ENCODE results near the gene RPL38. TPM values are rescaled to one million over a fixed set of nuclear protein-coding genes. Genes with fewer than 3 reads are reported as not detected.

Gene RPL38
- polyA plus RNA-seq, 1 experiment = 1,841 TPM

DNA sequence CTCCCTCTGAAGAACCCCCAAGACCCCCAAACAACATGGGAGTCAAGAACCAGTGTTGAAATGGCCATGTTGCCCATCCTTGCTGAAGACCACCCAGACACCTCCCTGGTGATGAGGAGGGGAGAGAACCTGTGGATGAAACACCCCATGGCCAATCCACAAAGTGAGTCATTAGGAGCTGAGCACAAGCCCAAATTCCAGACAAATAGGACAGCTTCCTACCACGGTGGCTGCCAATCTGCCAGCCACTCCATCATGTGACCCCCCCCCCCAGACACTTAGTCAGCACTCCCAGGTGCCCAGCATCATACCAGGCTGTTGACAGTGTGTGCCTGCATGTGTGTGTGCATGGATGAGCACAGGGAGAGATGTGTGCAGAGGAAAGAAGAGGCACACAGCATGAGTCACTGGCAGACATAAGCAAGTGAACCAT is 26.4 kb upstream of the RPL38 start:
- ChIA-PET CTCF (interaction anchor here (0.6 to 3.1 kb wide), 5 partner anchors 21 to 1450 kb away, joined by 3 to 27 read pairs (median 4); no protein-coding TSS in a partner anchor), POLR2A (no interaction called here)
- Histone ChIP-seq H3K4me3 (ENCODE audit: low read depth, low read length) (no peak overlapping the region), H3K27me3 (ENCODE audit: control insufficient read depth, insufficient read depth, low read length) (no peaks in the 10 kb centered on the region; the same call in 1 of the 2 replicates), H3K36me3 (ENCODE audit: control insufficient read depth, insufficient read depth, low read length) (no peaks in the 10 kb centered on the region)
- TF ChIP-seq, protein P1, sequence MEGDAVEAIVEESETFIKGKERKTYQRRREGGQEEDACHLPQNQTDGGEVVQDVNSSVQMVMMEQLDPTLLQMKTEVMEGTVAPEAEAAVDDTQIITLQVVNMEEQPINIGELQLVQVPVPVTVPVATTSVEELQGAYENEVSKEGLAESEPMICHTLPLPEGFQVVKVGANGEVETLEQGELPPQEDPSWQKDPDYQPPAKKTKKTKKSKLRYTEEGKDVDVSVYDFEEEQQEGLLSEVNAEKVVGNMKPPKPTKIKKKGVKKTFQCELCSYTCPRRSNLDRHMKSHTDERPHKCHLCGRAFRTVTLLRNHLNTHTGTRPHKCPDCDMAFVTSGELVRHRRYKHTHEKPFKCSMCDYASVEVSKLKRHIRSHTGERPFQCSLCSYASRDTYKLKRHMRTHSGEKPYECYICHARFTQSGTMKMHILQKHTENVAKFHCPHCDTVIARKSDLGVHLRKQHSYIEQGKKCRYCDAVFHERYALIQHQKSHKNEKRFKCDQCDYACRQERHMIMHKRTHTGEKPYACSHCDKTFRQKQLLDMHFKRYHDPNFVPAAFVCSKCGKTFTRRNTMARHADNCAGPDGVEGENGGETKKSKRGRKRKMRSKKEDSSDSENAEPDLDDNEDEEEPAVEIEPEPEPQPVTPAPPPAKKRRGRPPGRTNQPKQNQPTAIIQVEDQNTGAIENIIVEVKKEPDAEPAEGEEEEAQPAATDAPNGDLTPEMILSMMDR (IDR thresholded peaks at IDR 0.05; ENCODE audit: insufficient read depth, low read depth, low read length) = no peak
- no peak for DNase-seq (ENCODE audit: low read depth)

DNA sequence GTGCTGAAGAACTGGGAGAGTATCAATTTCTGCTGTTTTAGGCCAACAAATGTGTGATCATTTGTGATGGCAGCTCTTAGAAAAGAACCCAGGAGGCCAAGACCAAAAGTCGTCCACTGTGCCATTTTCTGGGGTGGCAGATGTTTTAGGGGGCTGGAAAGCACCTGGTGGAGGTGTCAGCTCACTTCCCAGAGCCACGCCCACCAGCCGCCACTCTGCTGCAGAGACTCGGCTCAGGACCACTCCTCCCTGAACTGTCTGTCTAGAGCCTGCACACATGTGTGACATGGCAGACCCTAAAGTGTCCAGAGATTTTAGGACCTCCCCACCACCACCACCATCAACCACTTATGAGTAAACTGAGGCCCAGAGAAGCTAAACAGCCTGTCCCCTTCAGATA is 23.9 kb upstream of the RPL38 start:
- no peaks in the 10 kb centered on the region for H3K36me3 ChIP-seq (ENCODE audit: control insufficient read depth, insufficient read depth, low read length)
- ChIA-PET CTCF (interaction anchor here (1.6 to 3.8 kb wide), 3 partner anchors 16 to 750 kb away, joined by 3 to 15 read pairs (median 6); no protein-coding TSS in a partner anchor), POLR2A (no interaction called here)
- no peak overlapping the region for H3K4me3 ChIP-seq (ENCODE audit: low read depth, low read length)
- DNase-seq (ENCODE audit: low read depth) = no peak
- no peaks in the 10 kb centered on the region; the same call in 1 of the 2 replicates for H3K27me3 ChIP-seq (ENCODE audit: control insufficient read depth, insufficient read depth, low read length)
- TF ChIP-seq, protein P1 (IDR thresholded peaks at IDR 0.05; ENCODE audit: insufficient read depth, low read depth, low read length) = no peak

DNA sequence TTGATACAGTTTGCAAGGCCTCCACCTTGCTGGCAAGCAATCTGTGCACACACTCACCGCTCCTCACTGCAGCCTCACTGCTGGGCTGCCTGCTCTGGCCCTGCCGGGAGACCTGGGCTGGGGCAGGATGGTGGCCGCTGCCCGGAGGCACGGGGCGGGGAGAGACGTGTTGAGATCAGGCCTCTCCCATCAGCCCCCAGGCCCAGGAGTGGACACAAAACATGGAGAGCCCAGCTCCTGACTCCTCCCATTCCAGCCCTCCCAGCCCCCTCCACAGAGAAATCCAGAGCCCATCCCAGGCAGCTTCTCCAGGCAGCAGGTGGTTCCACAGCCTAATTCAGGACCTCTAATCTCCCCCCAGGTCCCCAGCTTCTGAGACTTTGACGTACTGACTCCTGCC is 23.1 kb upstream of the RPL38 start:
- no peak for DNase-seq (ENCODE audit: low read depth)
- ChIA-PET POLR2A (no interaction called here), CTCF (interaction anchor here (0.6 to 3.8 kb wide), 4 partner anchors 15 to 802 kb away, joined by 3 to 15 read pairs (median 4); no protein-coding TSS in a partner anchor)
- Histone ChIP-seq H3K4me3 (ENCODE audit: low read depth, low read length) (no peak overlapping the region), H3K27me3 (ENCODE audit: control insufficient read depth, insufficient read depth, low read length) (no peaks in the 10 kb centered on the region; the same call in 1 of the 2 replicates), H3K36me3 (ENCODE audit: control insufficient read depth, insufficient read depth, low read length) (no peaks in the 10 kb centered on the region)
- TF ChIP-seq, protein P1 (IDR thresholded peaks at IDR 0.05; ENCODE audit: insufficient read depth, low read depth, low read length) = no peak

- no peak overlapping the region for H3K4me3 ChIP-seq (ENCODE audit: low read depth, low read length)
- ChIA-PET CTCF (interaction anchor here (1.6 to 3.8 kb wide), 3 partner anchors 14 to 752 kb away, joined by 3 to 15 read pairs (median 6); no protein-coding TSS in a partner anchor), POLR2A (no interaction called here)
- no peaks in the 10 kb centered on the region; the same call in 1 of the 2 replicates for H3K27me3 ChIP-seq (ENCODE audit: control insufficient read depth, insufficient read depth, low read length)
- no peaks in the 10 kb centered on the region for H3K36me3 ChIP-seq (ENCODE audit: control insufficient read depth, insufficient read depth, low read length)
- no peak for DNase-seq (ENCODE audit: low read depth)
- TF ChIP-seq, protein P1 (IDR thresholded peaks at IDR 0.05; ENCODE audit: insufficient read depth, low read depth, low read length) = no peak
These were observed 22.1 kb upstream of the RPL38 start for GRCh38 chr17:74181341-74181740.

GRCh38 chr17:74182041-74182723 is 21.3 kb upstream of the RPL38 start:
- CTCF ChIA-PET = interaction anchor here (1.0 to 3.8 kb wide), 2 partner anchors 17 kb away, joined by 3 to 15 read pairs; no protein-coding TSS in a partner anchor
- POLR2A ChIA-PET = no interaction called here
- no peak for DNase-seq (ENCODE audit: low read depth)
- Histone ChIP-seq H3K27me3 (ENCODE audit: control insufficient read depth, insufficient read depth, low read length) (no peaks in the 10 kb centered on the region; the same call in 1 of the 2 replicates), H3K36me3 (ENCODE audit: control insufficient read depth, insufficient read depth, low read length) (no peaks in the 10 kb centered on the region), H3K4me3 (ENCODE audit: low read depth, low read length) (no peak overlapping the region)
- TF ChIP-seq, protein P1 (IDR thresholded peaks at IDR 0.05; ENCODE audit: insufficient read depth, low read depth, low read length) = no peak

All from BJ (cell line).